WERI-Rb-1 (cell line): ENCODE results near the gene TTC34.
"Not testable (repeated sequence)": the region's sequence is repeated elsewhere in the genome, so short reads cannot be mapped to it uniquely, and the experiment has no call there.

Experiments
- DNase-seq: peaks from one replicate; pipeline ENCODE4 v3.0.0-alpha.2; 2020
- H3K27ac ChIP-seq: fragments of 250-450 bp; sonication (Bioruptor Pico); 2 replicates; pipeline ENCODE4 v1.5.1; 2020; ENCODE audit warnings: mild to moderate bottlenecking, moderate library complexity
- H3K27me3 ChIP-seq: fragments of 250-450 bp; sonication (Bioruptor Pico); 2 replicates; pipeline ENCODE4 v1.5.1; 2021; ENCODE audit warnings: mild to moderate bottlenecking, low read depth, moderate library complexity; ENCODE audit not compliant: insufficient read depth, severe bottlenecking
- H3K36me3 ChIP-seq: fragments of 250-450 bp; sonication (Bioruptor Pico); 2 replicates; pipeline ENCODE4 v1.5.1; 2020; ENCODE audit warnings: mild to moderate bottlenecking, moderate library complexity
- H3K4me3 ChIP-seq: 2 replicates; pipeline ENCODE4 v1.5.1; 2011; ENCODE audit warnings: low read depth, mild to moderate bottlenecking, control low read depth, low read length
- H3K9me3 ChIP-seq: fragments of 250-450 bp; sonication (Bioruptor Pico); 2 replicates; pipeline ENCODE4 v1.5.1; 2021; ENCODE audit warnings: mild to moderate bottlenecking, moderate library complexity; ENCODE audit not compliant: severe bottlenecking
- TF ChIP-seq, protein P1 (sequence below): IDR thresholded peaks from 2 replicates; pipeline ENCODE4 v1.5.1; 2011; ENCODE audit warnings: low read depth, mild to moderate bottlenecking, control low read depth, inconsistent platforms, low read length

The TTC34 gene

DNA sequence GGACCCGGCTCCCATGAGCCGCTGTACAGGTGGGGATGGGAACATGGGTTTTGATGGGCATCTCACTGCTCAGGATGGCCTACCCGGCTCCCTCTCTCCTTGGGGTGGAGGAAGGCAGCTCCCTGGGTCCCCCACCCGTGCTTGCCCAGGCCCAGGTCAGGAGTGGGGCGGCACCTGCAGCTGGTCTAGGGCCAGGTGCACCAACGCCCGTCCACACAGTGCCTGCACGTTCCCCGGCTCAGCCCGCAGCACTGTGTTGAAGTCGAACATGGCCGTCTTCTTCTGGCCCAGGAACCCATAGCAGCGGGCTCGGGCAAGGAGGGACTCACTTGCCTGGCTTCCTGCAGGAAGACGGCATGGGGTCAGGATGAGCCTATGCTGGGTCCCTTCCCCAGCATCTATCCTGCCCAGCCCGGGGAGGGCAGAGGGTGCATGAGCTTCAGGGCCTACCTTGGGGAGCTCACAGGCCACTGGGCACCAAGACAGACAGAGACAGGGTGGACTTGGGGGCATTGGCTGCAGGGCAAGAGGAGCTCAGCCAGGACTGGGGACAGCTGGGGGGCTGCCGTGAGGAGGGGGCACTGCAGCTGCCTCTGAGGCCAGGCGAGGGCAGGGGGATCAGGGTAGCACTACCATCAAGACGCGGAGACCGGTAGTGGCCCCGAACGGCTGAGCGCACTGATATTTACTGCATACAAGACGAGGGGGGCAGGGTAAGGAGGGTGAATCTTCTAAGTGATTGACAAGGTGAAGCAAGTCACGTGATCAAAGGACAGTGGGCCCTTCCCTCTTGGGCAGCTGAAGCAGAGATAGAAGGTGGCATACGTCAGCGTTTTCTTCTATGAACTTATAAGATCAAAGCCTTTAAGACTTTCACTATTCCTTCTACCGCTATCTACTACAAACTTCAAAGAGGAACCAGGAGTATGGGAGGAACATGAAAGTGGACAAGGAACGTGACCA, 17.8 kb downstream of the TTC34 start:
- H3K4me3 ChIP-seq = no peak overlapping the region
- TF ChIP-seq, protein P1, sequence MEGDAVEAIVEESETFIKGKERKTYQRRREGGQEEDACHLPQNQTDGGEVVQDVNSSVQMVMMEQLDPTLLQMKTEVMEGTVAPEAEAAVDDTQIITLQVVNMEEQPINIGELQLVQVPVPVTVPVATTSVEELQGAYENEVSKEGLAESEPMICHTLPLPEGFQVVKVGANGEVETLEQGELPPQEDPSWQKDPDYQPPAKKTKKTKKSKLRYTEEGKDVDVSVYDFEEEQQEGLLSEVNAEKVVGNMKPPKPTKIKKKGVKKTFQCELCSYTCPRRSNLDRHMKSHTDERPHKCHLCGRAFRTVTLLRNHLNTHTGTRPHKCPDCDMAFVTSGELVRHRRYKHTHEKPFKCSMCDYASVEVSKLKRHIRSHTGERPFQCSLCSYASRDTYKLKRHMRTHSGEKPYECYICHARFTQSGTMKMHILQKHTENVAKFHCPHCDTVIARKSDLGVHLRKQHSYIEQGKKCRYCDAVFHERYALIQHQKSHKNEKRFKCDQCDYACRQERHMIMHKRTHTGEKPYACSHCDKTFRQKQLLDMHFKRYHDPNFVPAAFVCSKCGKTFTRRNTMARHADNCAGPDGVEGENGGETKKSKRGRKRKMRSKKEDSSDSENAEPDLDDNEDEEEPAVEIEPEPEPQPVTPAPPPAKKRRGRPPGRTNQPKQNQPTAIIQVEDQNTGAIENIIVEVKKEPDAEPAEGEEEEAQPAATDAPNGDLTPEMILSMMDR = no peak

DNA sequence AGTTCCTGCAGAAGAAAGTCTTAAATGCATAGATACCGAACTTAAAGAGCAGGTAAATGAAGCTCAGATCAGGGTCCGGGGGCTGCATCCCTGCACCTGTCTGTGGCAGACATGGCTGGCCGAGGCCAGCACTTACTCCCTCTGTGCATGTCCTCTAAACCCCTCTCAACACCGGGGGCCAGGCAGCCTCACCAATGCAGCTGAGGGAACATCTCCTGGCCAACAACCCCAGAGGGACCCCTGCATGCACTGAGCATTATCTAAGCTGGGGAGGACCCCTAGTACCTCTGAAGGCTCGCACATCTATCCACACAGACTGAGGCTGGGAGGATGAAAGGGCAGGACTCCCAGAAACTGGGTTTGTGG, 18.4 kb downstream of the TTC34 start:
- Histone ChIP-seq H3K4me3 (no peak overlapping the region), H3K27me3 (peaks cover 92% of the 10 kb centered on the region), H3K36me3 (no peaks in the 10 kb centered on the region), H3K27ac (no peak overlapping the region), H3K9me3 (peaks cover 19% of the 10 kb centered on the region)
- DNase-seq = no peak
- TF ChIP-seq, protein P1 = no peak

More for the DNA sequence above, 17.8 kb downstream of the TTC34 start:
- Histone ChIP-seq H3K27ac (no peak overlapping the region), H3K9me3 (peaks cover 19% of the 10 kb centered on the region), H3K36me3 (no peaks in the 10 kb centered on the region), H3K27me3 (peaks cover 92% of the 10 kb centered on the region)
- no peak for DNase-seq

- DNase-seq = no peak
- Histone ChIP-seq H3K4me3 (no peak overlapping the region), H3K9me3 (peaks cover 19% of the 10 kb centered on the region), H3K27me3 (peaks cover 86% of the 10 kb centered on the region), H3K36me3 (no peaks in the 10 kb centered on the region), H3K27ac (no peak overlapping the region)
- TF ChIP-seq, protein P1 = no peak
Observed at GRCh38 chr1:2781627-2782026, 19.9 kb downstream of the TTC34 start.

DNA sequence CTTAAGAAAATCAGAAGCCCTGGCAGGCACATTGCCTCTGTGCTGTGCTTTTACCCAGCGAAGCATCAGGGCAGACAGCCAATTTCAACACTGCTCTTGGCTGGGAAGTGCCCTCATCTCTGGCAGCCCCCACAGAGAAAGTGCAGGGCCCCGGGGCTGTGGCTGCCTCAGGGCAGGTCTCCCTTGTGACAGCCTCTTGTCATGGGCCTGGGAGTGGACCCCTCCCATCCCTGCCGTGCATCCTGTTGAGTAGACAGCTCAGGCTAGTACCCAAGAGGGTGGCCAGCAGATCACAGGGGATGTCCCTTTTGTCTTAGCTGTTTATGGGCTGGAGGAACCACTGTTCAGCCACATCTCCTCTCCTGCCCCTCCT, 23.3 kb downstream of the TTC34 start:
- no peak overlapping the region for H3K27ac ChIP-seq
- TF ChIP-seq, protein P1 = no peak
- no peaks in the 10 kb centered on the region for H3K36me3 ChIP-seq
- H3K9me3 ChIP-seq = peaks cover 19% of the 10 kb centered on the region
- H3K4me3 ChIP-seq = no peak overlapping the region
- H3K27me3 ChIP-seq = peaks cover 55% of the 10 kb centered on the region
- no peak for DNase-seq

DNA sequence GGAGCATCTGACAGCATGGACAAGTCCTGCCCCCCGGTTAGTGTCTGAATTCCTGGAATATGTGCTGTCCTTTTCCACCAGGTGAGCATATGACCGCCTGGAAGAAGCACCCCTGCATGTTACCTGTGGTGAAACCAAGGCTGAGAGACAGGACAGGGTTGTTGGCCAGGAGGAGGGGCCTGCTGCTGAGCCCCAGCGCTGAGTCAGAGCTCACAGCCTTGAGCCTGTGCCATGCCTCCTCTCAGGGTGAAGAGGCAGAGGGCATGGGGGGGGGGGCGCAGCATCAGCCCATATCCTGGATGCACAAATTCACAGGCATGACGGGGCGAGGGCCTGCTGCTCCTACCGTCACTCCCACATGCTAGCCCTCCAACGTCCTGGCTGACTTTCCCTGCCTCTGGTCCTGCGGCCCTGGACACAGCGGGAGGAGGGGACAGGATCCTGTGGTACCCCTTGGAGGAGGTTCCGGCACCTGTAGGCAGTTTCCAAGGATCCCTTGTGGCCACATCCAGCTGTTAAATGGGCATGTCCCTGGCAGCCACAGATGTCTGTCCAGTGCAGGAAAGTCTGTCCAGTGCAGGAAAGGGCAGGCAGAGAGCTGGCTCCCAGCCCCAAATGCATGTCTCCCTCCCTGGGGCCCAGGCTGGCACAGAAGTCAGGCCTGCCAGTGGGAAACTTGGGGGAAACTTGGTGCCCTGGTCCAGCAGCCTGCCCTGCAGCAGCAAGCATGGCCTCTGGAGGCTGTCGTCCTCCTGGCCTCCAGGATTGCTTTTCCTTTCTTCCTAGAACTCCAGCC, 23.9 kb downstream of the TTC34 start:
- no peak overlapping the region for H3K27ac ChIP-seq
- no peak for DNase-seq
- H3K27me3 ChIP-seq = peaks cover 49% of the 10 kb centered on the region
- no peaks in the 10 kb centered on the region for H3K36me3 ChIP-seq
- TF ChIP-seq, protein P1 = no peak
- H3K9me3 ChIP-seq = peaks cover 16% of the 10 kb centered on the region
- no peak overlapping the region for H3K4me3 ChIP-seq

- not testable (repeated sequence) for H3K36me3 ChIP-seq, H3K9me3 ChIP-seq, DNase-seq, H3K27ac ChIP-seq, H3K4me3 ChIP-seq
- H3K27me3 ChIP-seq = peaks cover 31% of the 10 kb centered on the region
Observed at GRCh38 chr1:2775333-2775732, 26.2 kb downstream of the TTC34 start.

DNA sequence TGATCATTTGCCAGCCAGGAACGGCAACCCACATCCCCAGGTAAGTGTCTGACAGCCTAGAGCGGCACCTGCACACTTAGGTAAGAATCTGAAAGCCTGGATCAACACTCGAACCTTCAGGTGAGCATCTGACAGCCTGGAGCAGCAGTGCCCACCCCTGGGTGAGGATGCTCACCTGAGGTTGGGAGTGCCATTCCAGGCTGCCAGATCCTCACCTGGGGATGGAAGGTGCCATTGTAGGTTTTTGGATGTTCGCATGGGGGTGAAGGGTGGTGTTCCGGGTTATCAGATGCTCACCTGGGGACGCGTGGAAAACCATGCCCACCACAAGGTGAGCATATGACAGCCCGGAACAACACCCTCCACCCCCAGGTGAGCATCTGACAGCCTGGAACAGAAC, 33.4 kb downstream of the TTC34 start:
- not testable (repeated sequence) for H3K9me3 ChIP-seq, H3K36me3 ChIP-seq, H3K27ac ChIP-seq, H3K4me3 ChIP-seq, H3K27me3 ChIP-seq, DNase-seq

- not testable (repeated sequence) for H3K27me3 ChIP-seq, H3K9me3 ChIP-seq, H3K4me3 ChIP-seq, DNase-seq, H3K36me3 ChIP-seq, H3K27ac ChIP-seq
Observed at GRCh38 chr1:2759433-2759832, 42.1 kb downstream of the TTC34 start.

- not testable (repeated sequence) for DNase-seq
Observed at GRCh38 chr1:2757519-2757918, 44.0 kb downstream of the TTC34 start.

More at GRCh38 chr1:2757519-2757918, 44.0 kb downstream of the TTC34 start:
- H3K9me3 ChIP-seq, H3K4me3 ChIP-seq, H3K27ac ChIP-seq, H3K36me3 ChIP-seq, H3K27me3 ChIP-seq: not testable (repeated sequence)
